NCI-H524 (cell line): ENCODE measurements around the gene SDC4.

ENCODE experiments used
- DNase-seq, 2 experiments: peaks; one replicate each; lab custom pipeline; 2025; lab: John Stamatoyannopoulos, UW

The SDC4 gene

GRCh38 chr20:45347936-45348778, at the start of gene SDC4:
SDC4 (minus strand) TSS chr20:45348424; CDS start chr20:45348384, 40 bp downstream.
- DNase-seq = peak in 1 of 2 experiments; percentile 36

GRCh38 chr20:45395114-45395415, 46.8 kb upstream of the SDC4 start:
- DNase-seq = no peak

- no peak for DNase-seq
Measured at GRCh38 chr20:45394221-45395113, 46.2 kb upstream of the SDC4 start.

GRCh38 chr20:45392733-45393132, 44.5 kb upstream of the SDC4 start:
- peak; percentile 25 to 59 for DNase-seq

GRCh38 chr20:45391559-45391958, 43.3 kb upstream of the SDC4 start:
- no peak for DNase-seq

- DNase-seq = no peak
Measured at GRCh38 chr20:45390931-45391330, 42.7 kb upstream of the SDC4 start.

- no peak for DNase-seq
Measured at GRCh38 chr20:45387274-45387673, 39.0 kb upstream of the SDC4 start.

GRCh38 chr20:45378191-45378590, 30.0 kb upstream of the SDC4 start, which contains the start of gene TP53TG5:
TP53TG5 (minus strand) TSS chr20:45378325; CDS start chr20:45378236, 89 bp downstream.
- DNase-seq = no peak

GRCh38 chr20:45377269-45377668, 29.0 kb upstream of the SDC4 start:
- no peak for DNase-seq

GRCh38 chr20:45374966-45375365, 26.7 kb upstream of the SDC4 start:
- no peak for DNase-seq

- no peak for DNase-seq
Measured at GRCh38 chr20:45374101-45374467, 25.9 kb upstream of the SDC4 start.

GRCh38 chr20:45373353-45374100, 25.3 kb upstream of the SDC4 start:
- DNase-seq = peak; percentile 52 to 79

- DNase-seq = no peak
Measured at GRCh38 chr20:45372646-45373352, 24.6 kb upstream of the SDC4 start.

GRCh38 chr20:45372241-45372640, 24.0 kb upstream of the SDC4 start:
- no peak for DNase-seq

- no peak for DNase-seq
Measured at GRCh38 chr20:45370571-45371160, 22.4 kb upstream of the SDC4 start.

- DNase-seq = no peak
Measured at GRCh38 chr20:45368221-45368980, 20.2 kb upstream of the SDC4 start.

- DNase-seq = no peak
Measured at GRCh38 chr20:45367126-45367525, 18.9 kb upstream of the SDC4 start.

- DNase-seq = no peak
Measured at GRCh38 chr20:45366631-45367030, 18.4 kb upstream of the SDC4 start.

GRCh38 chr20:45366192-45366591, 18.0 kb upstream of the SDC4 start:
- no peak for DNase-seq

GRCh38 chr20:45365444-45365970, 17.3 kb upstream of the SDC4 start:
- DNase-seq = no peak
